Stimulated activated CD4-positive, alpha-beta T cell treated with anti-CD3 and anti-CD28 coated beads, Interleukin-15, amount 100 ng/mL, for 1 hour (primary cell): ENCODE measurements around the gene HIGD2B.
"Not testable (repeated sequence)": the region's sequence is repeated elsewhere in the genome, so short reads cannot be mapped to it uniquely, and the experiment has no call there.

Experiments
- DNase-seq, 2 donors: peaks; one replicate each; pipeline ENCODE4 v3.0.0-alpha.2; 2020; ENCODE audit warnings: low read depth in 1 of 2, low spot score in 1 of 2

Gene HIGD2B, protein sequence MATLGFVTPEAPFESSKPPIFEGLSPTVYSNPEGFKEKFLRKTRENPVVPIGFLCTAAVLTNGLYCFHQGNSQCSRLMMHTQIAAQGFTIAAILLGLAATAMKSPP

DNA sequence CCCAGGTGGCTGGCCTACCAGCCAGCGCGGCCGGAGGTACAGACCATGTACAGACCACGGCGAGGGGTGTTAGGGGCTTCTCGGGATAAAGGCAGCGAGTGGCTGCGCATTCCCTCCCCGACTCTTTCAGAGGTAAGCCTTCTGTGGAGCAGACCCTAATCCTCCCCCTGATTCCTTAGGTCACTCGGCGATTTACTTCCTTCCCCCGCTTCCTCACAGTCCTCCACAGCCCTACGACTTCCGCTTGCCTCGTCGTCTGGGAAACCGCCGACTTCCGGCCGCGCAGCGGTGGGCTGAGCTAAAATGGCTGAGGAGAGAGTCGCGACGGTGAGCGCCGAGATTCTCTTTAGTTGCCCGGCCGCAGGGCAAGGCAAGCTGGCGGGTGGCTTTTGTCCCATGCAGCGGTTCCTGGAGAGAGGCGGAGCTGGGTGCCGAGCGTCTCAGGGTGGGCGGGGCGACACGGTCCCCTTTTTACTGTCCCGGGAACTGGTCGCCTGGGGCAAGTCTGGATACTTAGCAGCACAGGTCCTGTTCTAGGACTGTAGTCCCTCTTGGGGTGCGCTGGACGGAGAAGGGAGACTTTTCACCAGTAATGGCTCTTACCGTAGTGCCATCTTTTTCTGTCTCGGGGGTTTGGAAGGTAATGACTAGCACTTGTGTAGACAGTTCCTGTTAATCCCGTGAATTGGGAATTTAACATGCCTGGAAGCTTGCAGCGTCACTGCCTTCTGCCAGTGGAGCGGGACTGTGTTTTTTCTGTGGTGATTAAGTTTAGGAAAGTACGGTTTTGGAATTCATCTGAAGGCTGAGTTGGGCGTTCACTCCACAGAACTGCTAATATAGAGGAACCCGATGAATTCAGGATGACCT lies at the start of gene HIGD2B, which contains the start of gene BBS4:
Gene HIGD2B (minus strand): TSS at position 258 of the 870 bp plus-strand sequence. CDS start 9,808 bp downstream, outside the sequence.
Gene BBS4 (plus strand): TSS at position 283 of the 870 bp plus-strand sequence. CDS start 21 bp downstream, at position 304.
- DNase-seq = peak; percentile 64 to 71

DNA sequence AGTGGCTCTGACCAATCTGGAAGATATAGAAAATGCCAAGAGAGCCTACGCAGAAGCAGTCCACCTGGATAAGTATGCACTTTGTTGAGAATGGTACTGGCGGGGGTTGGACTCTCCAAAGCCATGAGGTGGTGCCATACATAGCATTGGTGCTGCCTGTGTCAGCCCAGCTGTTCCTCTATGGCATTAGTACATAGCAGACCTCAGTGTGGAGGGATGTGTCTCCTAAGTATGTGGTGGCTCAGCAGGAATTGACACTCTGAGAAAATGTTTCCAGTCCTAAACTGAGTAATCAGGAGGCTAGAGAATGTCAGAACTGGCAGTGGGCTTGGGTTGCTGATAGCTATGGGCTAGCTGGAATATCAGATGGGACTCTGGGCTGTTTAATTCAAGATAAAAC lies 49.1 kb upstream of the HIGD2B start:
- no peak for DNase-seq

DNA sequence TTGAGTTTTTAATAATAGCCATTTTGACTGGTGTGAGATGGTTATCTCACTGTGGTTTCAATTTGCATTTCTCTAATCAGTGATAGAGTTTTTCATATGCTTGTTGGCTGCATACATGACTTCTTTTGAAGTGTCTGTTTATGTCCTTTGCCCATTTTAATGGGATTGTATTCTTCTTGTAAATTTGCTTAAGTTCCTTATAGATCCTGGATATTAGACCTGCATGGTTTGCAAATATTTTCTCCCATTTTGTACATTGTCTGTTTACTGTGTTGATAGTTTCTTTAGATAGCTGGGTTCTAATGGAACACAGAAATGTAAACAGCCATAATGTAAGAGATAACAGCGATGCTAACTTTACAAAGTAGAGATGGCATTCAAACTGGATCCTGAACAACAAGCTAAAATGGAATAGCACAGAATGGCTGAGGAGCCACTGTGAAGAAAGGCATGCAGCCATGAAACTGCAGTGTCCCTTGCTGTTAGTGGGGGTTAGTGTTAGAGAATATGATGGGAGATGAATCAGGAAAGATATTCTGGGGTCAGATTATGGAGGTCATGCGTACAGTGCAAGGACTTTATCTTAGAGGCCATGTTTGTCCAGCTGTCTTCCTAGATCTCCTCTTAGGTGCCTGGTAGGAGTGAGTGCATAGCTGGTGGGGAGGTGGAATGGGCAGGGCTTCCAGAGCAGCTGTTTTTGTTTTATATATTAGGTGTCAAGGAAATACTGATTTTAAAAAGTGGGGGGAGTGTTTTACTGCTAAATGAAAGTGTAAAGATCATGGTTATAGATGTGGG lies 48.2 kb upstream of the HIGD2B start:
- no peak for DNase-seq

DNA sequence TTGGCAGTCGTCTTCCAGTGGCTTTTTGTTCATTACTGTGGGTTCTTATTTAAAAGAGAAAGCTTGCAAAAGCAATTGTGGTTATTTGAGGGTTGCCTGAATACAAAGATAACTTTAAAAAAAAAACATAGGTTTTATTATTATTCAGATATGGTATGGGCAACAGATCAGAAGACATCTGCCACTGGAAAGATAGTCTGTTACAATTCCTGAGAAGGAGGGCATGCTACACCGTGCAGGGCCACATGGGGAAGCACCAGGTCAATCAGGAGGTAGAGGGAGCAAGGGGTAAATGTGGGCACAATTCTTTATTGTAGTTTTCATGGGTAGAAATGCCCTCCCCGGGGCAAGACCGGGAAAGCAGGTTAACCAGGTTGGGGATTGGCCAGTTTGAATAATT lies 46.5 kb upstream of the HIGD2B start:
- DNase-seq = no peak

DNA sequence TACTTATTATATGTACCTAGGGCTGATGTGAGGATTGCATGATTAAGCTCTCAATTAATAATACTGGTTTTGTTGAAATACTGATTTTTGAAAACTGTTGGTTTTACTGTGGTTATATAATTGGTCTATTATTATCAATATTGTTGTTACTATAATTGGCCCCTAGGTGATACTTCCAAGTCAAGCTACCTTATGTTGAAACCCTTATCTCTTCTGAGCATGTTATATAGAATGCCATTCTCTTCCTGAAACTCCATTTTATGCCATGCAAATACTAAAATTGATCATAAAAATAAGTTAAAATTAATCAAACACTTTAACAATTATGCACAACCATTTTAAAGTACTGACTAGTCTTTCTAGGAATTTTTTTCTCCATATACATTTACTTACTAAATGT lies 46.1 kb upstream of the HIGD2B start:
- no peak for DNase-seq

DNA sequence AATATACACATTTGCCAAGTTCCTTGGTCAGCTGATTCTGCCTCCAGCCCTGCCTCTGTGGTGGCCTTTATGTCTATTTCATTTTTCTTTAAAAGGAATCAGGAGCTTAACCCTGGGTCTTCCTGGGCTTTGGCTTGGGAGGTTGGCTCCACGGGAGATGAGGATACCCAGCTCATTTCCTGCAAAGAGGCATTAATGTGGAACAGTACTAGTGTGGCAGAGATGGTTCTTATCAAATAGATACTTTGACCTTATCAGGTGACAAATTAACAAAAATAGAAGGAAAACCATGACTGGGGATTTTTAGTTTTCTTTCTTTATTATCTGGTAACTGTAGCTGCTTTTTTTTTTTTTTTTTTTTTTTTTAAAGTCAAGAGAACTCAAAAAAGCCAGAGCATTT lies 42.8 kb upstream of the HIGD2B start:
- DNase-seq = no peak

DNA sequence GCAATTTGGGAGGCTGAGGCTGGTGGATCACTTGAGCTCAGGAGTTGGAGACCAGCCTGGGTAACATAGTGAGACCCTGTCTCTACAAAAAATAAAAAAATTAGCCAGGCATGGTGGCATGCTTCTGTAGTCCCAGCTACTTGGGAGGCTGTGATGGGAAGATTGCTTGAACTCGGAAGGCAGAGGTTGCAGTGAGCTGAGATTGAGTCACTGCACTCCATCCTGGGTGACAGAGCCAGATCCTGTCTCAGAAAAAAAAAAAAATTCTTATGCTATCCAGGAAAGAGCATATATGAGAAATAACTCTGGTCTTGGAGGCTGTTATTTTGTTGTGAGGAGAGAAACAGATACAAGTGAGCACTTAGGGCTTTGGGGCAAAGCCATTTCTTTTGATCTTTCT lies 42.3 kb upstream of the HIGD2B start:
- DNase-seq = not testable (repeated sequence)

DNA sequence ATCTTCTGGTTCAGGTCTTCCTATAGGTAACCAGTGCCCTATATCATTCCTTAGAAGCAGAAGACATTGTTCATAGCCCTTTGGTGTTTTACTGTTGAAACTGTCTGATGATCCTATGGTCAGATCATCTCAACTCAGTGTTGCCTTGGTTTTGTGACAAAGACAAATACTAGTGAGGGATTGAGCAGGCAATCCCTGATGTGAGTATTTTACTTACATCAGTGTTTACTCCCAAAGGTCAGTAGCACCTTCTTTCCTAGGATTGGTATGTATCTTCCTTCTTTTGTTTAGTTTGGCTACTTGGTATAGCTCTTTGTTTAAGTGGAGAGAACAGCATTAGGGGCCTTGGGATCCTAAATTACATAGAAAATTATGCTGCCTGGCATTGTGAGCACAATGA lies 41.2 kb upstream of the HIGD2B start:
- DNase-seq = no peak

DNA sequence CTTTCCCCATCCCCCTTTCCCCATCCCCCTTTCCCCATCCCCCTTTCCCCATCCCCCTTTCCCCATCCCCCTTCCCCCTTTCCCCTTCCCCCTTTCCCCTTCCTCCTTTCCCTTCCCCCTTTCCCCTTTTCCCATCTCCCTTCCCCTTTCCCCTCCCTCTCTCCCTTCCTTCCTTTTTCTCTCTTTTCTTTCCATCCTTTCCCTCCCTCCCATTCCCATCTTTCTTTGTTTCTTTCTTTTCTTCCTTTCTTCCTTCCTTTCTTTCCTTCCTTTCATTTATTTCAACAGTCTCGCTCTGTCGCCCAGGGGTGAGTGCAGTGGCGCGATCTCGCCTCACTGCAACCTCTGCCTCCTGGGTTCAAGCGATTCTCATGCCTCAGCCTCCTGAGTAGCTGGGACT lies 39.9 kb upstream of the HIGD2B start:
- not testable (repeated sequence) for DNase-seq

DNA sequence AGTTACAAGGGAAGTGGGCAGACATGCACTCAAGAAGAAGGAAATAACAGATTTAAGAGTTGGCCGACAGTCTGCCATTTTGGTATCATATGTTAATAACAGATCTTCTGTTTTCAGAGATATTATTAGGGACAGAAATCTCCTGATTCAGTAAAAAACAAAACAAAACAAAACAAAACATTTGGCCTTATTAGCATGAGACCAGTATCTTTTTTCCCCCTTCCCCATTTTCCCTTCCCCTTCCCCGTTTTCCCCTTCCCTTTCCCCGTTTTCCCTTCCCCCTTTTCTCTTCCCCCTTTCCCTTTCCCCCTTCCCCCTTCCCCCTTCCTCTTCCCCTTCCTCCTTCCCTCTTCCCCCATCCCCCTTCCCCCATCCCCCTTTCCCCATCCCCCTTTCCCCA lies 39.5 kb upstream of the HIGD2B start:
- no peak for DNase-seq

DNA sequence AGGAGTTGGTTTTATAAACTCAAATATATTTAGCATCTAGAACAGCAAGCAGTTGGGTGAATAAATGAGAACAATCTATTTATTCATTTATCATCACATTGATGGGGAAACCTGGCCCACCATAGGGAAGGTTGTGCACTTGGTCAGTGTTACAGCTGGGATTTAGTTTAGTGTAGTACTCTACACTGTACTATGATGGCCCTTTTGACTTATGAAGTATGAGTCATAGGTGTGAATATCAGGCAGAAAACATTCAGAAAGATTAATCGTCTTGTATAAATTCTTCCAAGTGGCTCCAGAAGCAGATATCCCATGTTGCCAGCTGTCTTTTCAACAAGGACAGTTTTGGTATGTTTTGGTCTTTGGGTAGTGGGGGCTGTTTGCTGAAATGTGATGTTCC lies 38.0 kb upstream of the HIGD2B start:
- no peak for DNase-seq

DNA sequence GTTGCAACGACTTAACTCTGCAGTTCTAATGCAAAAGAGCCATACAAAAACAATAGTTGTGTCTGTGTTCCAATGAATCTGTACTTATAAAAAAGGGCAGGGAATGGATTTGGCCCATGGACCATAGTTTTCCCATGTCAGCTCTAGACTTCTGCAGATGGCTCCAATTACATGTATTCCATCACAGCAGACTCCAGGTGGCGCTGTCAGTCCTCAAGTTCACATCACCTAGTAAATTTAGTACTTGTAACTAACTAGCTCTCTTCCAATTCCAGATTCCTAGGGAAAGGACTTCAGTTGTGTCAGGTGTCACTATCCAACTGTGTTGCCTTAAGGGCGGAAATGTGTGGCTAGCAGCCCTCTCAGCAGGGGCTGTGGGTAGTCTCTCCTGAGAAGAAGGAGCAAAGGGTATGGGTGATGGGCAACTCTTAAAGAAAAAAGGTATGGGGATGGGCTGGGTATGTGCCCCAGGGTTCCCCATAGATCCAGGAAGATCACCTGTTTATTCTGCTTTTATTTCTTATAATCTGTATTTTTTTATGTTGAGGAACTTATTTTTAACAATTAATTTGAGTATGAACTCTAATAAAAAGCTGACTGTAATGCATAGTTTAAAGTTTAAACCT lies 36.2 kb upstream of the HIGD2B start:
- DNase-seq = peak; percentile 34 to 51

DNA sequence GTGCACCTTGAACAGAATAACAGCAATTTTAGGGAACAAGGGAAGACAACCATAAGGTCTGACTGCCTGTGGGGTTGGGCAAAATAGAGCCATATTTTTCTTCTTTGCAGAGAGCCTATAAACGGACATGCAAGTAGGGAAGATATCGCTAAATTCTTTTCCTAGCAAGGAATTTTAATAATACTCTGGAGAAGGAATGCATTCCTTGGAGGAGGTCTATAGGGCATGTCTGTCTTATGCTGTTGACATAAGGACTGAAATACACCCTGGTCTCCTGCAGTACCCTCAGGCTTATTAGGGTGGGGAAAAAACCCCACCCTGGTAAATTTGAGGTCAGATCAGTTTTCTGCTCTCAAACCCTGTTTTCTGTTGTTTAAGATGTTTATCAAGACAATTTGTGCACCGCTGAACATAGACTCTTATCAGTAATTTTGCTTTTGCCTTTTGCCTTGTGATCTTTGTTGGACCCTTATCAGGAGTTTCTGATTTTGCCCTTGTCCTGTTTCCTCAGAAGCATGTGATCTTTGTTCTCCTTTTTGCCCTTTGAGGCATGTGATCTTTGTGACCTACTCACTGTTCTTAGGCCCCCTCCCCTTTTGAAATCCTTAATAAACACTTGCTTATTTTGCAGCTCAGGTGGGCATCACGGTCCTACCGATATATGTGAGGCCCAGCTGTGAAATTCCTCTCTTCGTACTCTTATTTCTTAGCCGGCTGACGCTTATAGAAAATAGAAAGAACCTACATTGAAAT lies 22.7 kb upstream of the HIGD2B start:
- not testable (repeated sequence) for DNase-seq

DNA sequence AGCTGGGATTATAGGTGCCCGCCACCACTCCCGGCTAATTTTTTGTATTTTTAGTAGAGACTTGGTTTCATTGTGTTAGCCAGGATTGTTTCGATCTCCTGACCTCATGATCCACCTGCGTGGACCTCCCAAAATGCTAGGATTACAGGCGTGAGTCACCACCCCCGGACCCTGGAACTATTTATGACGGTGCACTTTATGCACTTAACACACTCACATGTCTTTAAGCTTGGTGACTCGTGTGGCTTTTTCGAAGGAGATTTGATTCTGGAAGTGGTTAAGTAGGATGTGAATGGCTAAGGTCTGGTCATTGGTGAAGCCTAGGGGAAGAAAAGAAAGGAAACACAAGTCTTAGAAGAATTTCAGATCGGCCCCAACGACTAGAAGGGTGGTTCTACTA lies 20.3 kb upstream of the HIGD2B start:
- no peak for DNase-seq

DNA sequence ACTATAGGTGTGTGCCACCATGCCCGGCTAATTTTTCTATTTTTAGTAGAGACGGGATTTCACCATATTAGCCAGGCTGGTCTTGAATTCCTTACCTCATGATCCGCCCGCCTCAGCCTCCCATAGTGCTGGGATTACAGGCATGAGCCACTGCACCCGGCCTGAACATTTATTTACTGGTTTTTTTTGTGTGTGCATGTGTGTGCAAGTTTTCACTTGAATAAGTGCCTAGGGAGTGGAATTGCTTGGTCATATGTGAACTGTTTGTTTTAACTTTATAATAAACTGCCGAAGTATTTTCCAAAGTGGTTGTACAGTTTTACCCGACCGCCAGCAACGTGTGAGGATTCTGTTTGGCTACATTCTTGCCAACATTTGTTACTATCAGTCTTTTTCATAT lies 14.1 kb upstream of the HIGD2B start:
- DNase-seq = no peak

DNA sequence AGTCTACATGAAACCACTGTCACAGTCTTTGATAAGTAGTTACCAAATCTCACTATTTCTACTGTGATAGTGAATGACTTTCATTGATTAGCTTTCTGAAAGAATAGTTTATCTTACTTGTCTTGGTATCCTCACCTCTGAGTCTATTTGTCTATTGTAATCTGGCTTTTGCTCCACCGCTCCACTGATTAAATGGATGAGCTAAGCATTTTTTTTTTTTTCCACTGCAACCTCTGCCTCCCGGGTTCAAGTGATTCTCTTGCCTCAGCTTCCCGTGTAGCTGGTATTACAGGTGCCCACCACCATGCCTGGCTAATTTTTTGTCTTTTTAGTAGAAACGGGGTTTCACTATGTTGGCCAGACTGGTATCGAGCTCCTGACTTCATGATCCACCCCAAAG lies 13.0 kb upstream of the HIGD2B start:
- DNase-seq = no peak

DNA sequence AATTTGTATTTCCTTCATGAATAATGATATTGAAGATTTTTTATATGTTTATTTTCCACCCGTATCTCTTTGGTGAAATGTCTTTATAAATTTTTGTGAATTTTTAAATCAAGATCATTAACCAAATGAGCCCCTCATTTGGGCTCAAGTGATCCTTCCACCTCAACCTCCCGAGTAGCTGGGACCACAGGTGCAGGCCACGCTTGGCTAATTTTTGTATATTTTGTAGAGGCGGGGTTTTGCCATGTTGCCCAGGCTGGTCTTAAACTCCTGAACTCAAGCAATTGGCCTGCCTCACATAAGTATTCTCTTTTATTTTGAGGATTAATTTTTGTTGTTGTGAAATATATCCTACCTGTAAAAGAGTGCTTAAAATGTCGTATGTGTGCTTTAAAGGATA lies 5.0 kb upstream of the HIGD2B start:
- DNase-seq = no peak

DNA sequence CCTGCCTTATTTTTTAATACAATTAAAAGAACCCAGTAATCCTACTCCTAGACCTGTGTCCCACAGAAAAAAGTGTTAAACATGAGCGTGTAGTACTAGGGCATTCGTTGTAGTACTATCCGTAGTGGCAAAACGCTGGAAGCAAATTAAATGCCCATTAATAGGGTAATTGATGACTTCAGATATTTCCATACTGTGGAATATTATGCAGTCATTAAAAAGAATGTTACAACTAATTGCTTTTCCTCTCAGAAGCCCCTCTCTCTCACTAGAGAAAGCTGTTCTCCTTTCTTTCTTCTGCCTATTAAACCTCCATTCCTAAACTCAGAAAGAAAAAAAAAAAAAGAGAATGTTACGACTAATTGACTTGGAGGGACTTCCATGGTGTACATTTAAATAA lies 2.7 kb upstream of the HIGD2B start:
- no peak for DNase-seq

DNA sequence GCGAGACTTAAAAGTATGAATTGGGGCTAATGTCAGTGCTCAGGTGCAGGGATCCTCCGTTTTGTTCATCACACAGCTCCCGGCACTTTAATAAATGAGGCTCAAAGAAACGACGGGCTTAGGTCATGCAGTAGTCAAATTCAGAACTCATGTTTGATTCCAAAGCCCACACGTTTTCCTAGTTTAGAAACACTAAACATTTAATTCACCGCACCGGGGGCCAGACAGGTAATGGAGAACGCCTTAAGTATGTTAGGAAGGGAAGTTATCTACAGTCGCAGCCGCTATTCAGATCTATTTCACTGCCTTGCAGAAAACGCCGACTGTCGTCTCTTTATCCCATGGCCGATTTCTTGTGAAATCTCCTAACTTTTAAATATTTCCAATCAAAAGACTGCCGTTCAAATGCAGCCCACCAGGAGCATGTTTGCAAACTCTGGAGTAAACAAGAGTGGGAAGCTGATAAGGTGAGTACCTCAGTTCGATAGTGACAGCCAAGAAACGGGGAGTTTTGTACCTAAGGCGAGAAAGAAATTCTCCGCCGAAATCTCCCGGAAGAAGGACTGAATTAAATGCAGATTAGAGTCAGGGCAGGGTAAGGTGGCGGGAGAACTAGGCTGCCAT lies 569 bp downstream of the HIGD2B start:
- no peak for DNase-seq

DNA sequence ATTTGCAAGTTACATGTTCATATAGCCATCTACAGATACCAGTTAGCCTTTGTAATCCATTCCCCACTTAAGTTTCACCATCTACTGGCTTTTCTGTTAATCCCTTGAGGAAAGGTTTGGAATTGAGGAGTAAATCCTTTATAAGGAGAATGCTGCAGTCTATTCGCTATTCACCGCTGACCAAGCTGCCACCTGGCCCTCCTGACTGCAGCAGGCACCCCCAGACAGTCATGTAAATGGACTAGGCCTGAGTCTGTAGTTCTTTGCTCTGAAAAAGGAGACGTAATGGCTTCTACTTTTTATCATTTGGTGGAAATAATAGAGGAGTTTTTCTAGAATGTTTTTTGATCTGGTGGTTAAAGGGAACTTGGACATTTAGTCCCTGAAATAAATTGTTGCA lies 3.2 kb downstream of the HIGD2B start:
- no peak for DNase-seq
